H9 (cell line): Measurements from ENCODE around the gene BET1L. TPM values are rescaled to one million over a fixed set of nuclear protein-coding genes. Genes with fewer than 3 reads are reported as not detected.
"Not testable (repeated sequence)": the region's sequence is repeated elsewhere in the genome, so short reads cannot be mapped to it uniquely, and the experiment has no call there.

Experiments
- DNase-seq: peaks from one replicate; pipeline ENCODE4 v3.0.0-alpha.2; 2017
- H2AFZ ChIP-seq: one replicate; pipeline ENCODE4 v1.6.1; 2013; ENCODE audit warnings: mild to moderate bottlenecking, low read length, control low read depth, moderate library complexity
- H2AK5ac ChIP-seq: 2 replicates; pipeline ENCODE4 v1.6.1; 2013; ENCODE audit warnings: low read length, control low read depth, mixed read lengths; ENCODE audit not compliant: insufficient read length
- H2BK120ac ChIP-seq: one replicate; pipeline ENCODE4 v1.6.1; 2013; ENCODE audit warnings: low read depth, mild to moderate bottlenecking, low read length, control low read depth, inconsistent platforms; ENCODE audit not compliant: poor library complexity, severe bottlenecking
- H2BK12ac ChIP-seq: 2 replicates; pipeline ENCODE4 v1.6.1; 2013; ENCODE audit warnings: low read length, control low read depth, mixed read lengths, low read depth; ENCODE audit not compliant: insufficient read length
- H2BK15ac ChIP-seq: 2 replicates; pipeline ENCODE4 v1.6.1; 2013; ENCODE audit warnings: low read depth, low read length, control low read depth
- H2BK20ac ChIP-seq: one replicate; pipeline ENCODE4 v1.6.1; 2013; ENCODE audit warnings: low read depth, mild to moderate bottlenecking, low read length, control low read depth, inconsistent platforms; ENCODE audit not compliant: poor library complexity, severe bottlenecking
- H2BK5ac ChIP-seq: 2 replicates; pipeline ENCODE4 v1.6.1; 2013; ENCODE audit warnings: low read length, control low read depth, mixed read lengths; ENCODE audit not compliant: insufficient read length
- H3K14ac ChIP-seq: 2 replicates; pipeline ENCODE4 v1.6.1; 2013; ENCODE audit warnings: low read length, control low read depth; ENCODE audit not compliant: insufficient read depth
- H3K18ac ChIP-seq: 2 replicates; pipeline ENCODE4 v1.6.1; 2013; ENCODE audit warnings: low read depth, mild to moderate bottlenecking, mixed read lengths, low read length, control low read depth; ENCODE audit not compliant: insufficient read length
- H3K23ac ChIP-seq: 2 replicates; pipeline ENCODE4 v1.6.1; 2013; ENCODE audit warnings: low read length, control low read depth, mixed read lengths, low read depth; ENCODE audit not compliant: insufficient read length
- H3K23me2 ChIP-seq: 2 replicates; pipeline ENCODE4 v1.6.1; 2013; ENCODE audit warnings: low read depth, mild to moderate bottlenecking, mixed read lengths, low read length, control low read depth; ENCODE audit not compliant: insufficient read length, poor library complexity, severe bottlenecking
- H3K27ac ChIP-seq: 2 replicates; pipeline ENCODE4 v1.5.1; 2013; ENCODE audit warnings: low read length, control low read depth, mixed read lengths, low read depth; ENCODE audit not compliant: insufficient read length
- H3K27me3 ChIP-seq: 2 replicates; pipeline ENCODE4 v1.6.1; 2013; ENCODE audit warnings: low read length, control low read depth, inconsistent platforms; ENCODE audit not compliant: insufficient read depth
- H3K4ac ChIP-seq: 2 replicates; pipeline ENCODE4 v1.6.1; 2013; ENCODE audit warnings: low read depth, mild to moderate bottlenecking, control low read depth, inconsistent platforms, low read length, moderate library complexity
- H3K4me1 ChIP-seq: 2 replicates; pipeline ENCODE4 v1.6.1; 2013; ENCODE audit warnings: low read length, control low read depth, inconsistent platforms; ENCODE audit not compliant: insufficient read depth
- H3K4me2 ChIP-seq: 2 replicates; pipeline ENCODE4 v1.6.1; 2013; ENCODE audit warnings: low read length, control low read depth, mixed read lengths; ENCODE audit not compliant: insufficient read length, insufficient read depth
- H3K56ac ChIP-seq: 2 replicates; pipeline ENCODE4 v1.6.1; 2013; ENCODE audit warnings: low read depth, mild to moderate bottlenecking, mixed read lengths, low read length, control low read depth; ENCODE audit not compliant: insufficient read length
- H3K79me1 ChIP-seq: 2 replicates; pipeline ENCODE4 v1.6.1; 2013; ENCODE audit warnings: low read depth, mild to moderate bottlenecking, moderate library complexity, low read length, control low read depth, inconsistent platforms; ENCODE audit not compliant: insufficient read depth, poor library complexity, severe bottlenecking
- H3K79me2 ChIP-seq: 2 replicates; pipeline ENCODE4 v1.6.1; 2013; ENCODE audit warnings: low read length, control low read depth, inconsistent platforms; ENCODE audit not compliant: insufficient read depth
- H3K9ac ChIP-seq: 2 replicates; pipeline ENCODE4 v1.6.1; 2013; ENCODE audit warnings: low read length, control low read depth, mixed read lengths; ENCODE audit not compliant: insufficient read length; ENCODE audit errors: extremely low read depth
- H3K9me3 ChIP-seq: one replicate; pipeline ENCODE4 v1.6.1; 2013; ENCODE audit warnings: low read depth, low read length, inconsistent platforms; ENCODE audit not compliant: control insufficient read depth
- H3T11ph ChIP-seq: one replicate; pipeline ENCODE4 v1.6.1; 2013; ENCODE audit warnings: mild to moderate bottlenecking, low read length, control low read depth, inconsistent platforms
- H4K20me1 ChIP-seq: one replicate; pipeline ENCODE4 v1.6.1; 2013; ENCODE audit not compliant: control insufficient read depth, insufficient read length, insufficient read depth
- H4K5ac ChIP-seq: 2 replicates; pipeline ENCODE4 v1.6.1; 2013; ENCODE audit warnings: low read depth, mild to moderate bottlenecking, mixed read lengths, low read length, control low read depth; ENCODE audit not compliant: insufficient read length
- H4K8ac ChIP-seq: replicated peaks from 2 replicates; pipeline ENCODE4 v1.6.1; 2013; ENCODE audit warnings: low read length, control low read depth, mixed read lengths, low read depth; ENCODE audit not compliant: insufficient read length
- H4K91ac ChIP-seq: 2 replicates; pipeline ENCODE4 v1.6.1; 2013; ENCODE audit warnings: low read depth, mild to moderate bottlenecking, moderate library complexity, mixed read lengths, low read length, control low read depth; ENCODE audit not compliant: insufficient read length
- H3K27ac Mint-ChIP-seq, 3 experiments: 2 replicates in 2 of 3; 3 replicates in 1 of 3; pipeline ENCODE4 v1.8.0; 2020 to 2021; ENCODE audit warnings: mixed read lengths in 3 of 3, mild to moderate bottlenecking in 1 of 3, moderate library complexity in 1 of 3
- H3K27me3 Mint-ChIP-seq: 2 replicates; pipeline ENCODE4 v1.8.0; 2021; ENCODE audit warnings: low read depth, mild to moderate bottlenecking, moderate library complexity, mixed read lengths
- H3K36me3 Mint-ChIP-seq, 3 experiments: 2 replicates in 2 of 3; 3 replicates in 1 of 3; pipeline ENCODE4 v1.8.0; 2020 to 2021; ENCODE audit warnings: low read depth in 3 of 3, mixed read lengths in 3 of 3; ENCODE audit not compliant: insufficient read depth in 1 of 3
- H3K4me1 Mint-ChIP-seq, 2 experiments: 2 replicates each; pipeline ENCODE4 v1.8.0; 2020; ENCODE audit warnings: mixed read lengths in 2 of 2
- H3K4me3 Mint-ChIP-seq, 2 experiments: 2 replicates in 1 of 2; 3 replicates in 1 of 2; pipeline ENCODE4 v1.8.0; 2020 to 2021; ENCODE audit warnings: mild to moderate bottlenecking in 2 of 2, mixed read lengths in 2 of 2, moderate library complexity in 1 of 2
- H3K9me3 Mint-ChIP-seq, 2 experiments: 2 replicates in 1 of 2; 3 replicates in 1 of 2; pipeline ENCODE4 v1.8.0; 2020; ENCODE audit warnings: mild to moderate bottlenecking in 2 of 2, mixed read lengths in 2 of 2, moderate library complexity in 1 of 2
- WGBS: extraction: QIAGEN DNeasy Blood & Tissue Kit; methylation state at CpG from one replicate; pipeline ENCODE4 v1.1.7; 2013; ENCODE audit warnings: missing lambda C conversion rate, low lambda C conversion rate, mixed read lengths; ENCODE audit not compliant: insufficient read length; ENCODE audit errors: extremely low coverage; 5-methylcytosine and 5-hydroxymethylcytosine counted together
- total RNA-seq: library from RNA; stranded (reverse); gene quantifications from 2 replicates; pipeline ENCODE4 v1.2.1, GENCODE V29; 2021

The BET1L gene
- total RNA-seq, 1 experiment from 2014 or later, result 49.4 TPM

- not testable (repeated sequence) for H2BK15ac ChIP-seq, H3K18ac ChIP-seq, H4K5ac ChIP-seq, H2BK20ac ChIP-seq, H3K79me1 ChIP-seq, H3K27me3 Mint-ChIP-seq, H4K8ac ChIP-seq, H3K4me3 Mint-ChIP-seq, H3K14ac ChIP-seq, H2AFZ ChIP-seq, H2AK5ac ChIP-seq, H2BK120ac ChIP-seq, H3K36me3 Mint-ChIP-seq, H3K4me1 ChIP-seq, H3K4ac ChIP-seq, H2BK5ac ChIP-seq, H3K27ac ChIP-seq, H3T11ph ChIP-seq, H3K27ac Mint-ChIP-seq, H3K79me2 ChIP-seq, H2BK12ac ChIP-seq, H3K56ac ChIP-seq, H3K23ac ChIP-seq, H3K4me2 ChIP-seq, DNase-seq, H4K91ac ChIP-seq, H3K27me3 ChIP-seq, H3K9ac ChIP-seq, H3K4me1 Mint-ChIP-seq, H4K20me1 ChIP-seq, H3K23me2 ChIP-seq, H3K9me3 ChIP-seq
- WGBS, result no CpG with 5 or more reads among the region's 11 CpGs
- peaks cover 9 to 19% of the 10 kb centered on the region in 2 experiments for H3K9me3 Mint-ChIP-seq
Observed at GRCh38 chr11:192674-193128, 14.5 kb downstream of the BET1L start, which contains the start of gene SCGB1C1. Gene SCGB1C1 (plus strand): TSS chr11:193078. CDS start chr11:193100, 22 bp downstream.

- H3K14ac ChIP-seq, H3K4me3 Mint-ChIP-seq, H2BK20ac ChIP-seq, H2AFZ ChIP-seq, H3K4me1 Mint-ChIP-seq, H3K9ac ChIP-seq, H3K4me1 ChIP-seq, H3K27ac Mint-ChIP-seq, H4K91ac ChIP-seq, H2BK5ac ChIP-seq, H3K79me1 ChIP-seq, H3K23me2 ChIP-seq, H3K27ac ChIP-seq, H3K79me2 ChIP-seq, H3K56ac ChIP-seq, H3K23ac ChIP-seq, H3K27me3 Mint-ChIP-seq, H3T11ph ChIP-seq, H3K36me3 Mint-ChIP-seq, H2BK12ac ChIP-seq, H4K20me1 ChIP-seq, H4K8ac ChIP-seq, H3K4ac ChIP-seq, H2BK120ac ChIP-seq, H3K4me2 ChIP-seq, H3K27me3 ChIP-seq, H2AK5ac ChIP-seq, H2BK15ac ChIP-seq, H3K18ac ChIP-seq, H3K9me3 ChIP-seq, H4K5ac ChIP-seq, DNase-seq: not testable (repeated sequence)
- peaks cover 10 to 17% of the 10 kb centered on the region in 2 experiments for H3K9me3 Mint-ChIP-seq
- WGBS, result 100% methylated on average over 1 of the region's 8 CpGs
Observed at GRCh38 chr11:191490-192478, 15.4 kb downstream of the BET1L start.
